PFSK-1 (cell line): Measurements from ENCODE around the gene BCL2L1.

Experiments
- FOXP2 ChIP-seq: optimal IDR thresholded peaks from 2 replicates; pipeline ENCODE3; 2011; ENCODE audit warnings: borderline replicate concordance, control low read depth, inconsistent platforms; ENCODE audit not compliant: insufficient read depth; ENCODE audit errors: extremely low read length, extremely low read depth
- POLR2AphosphoS5 ChIP-seq: IDR thresholded peaks from 2 replicates; pipeline ENCODE4 v1.6.1; 2012; ENCODE audit warnings: low read depth, mild to moderate bottlenecking, control low read depth, low read length, moderate library complexity
- REST ChIP-seq, 2 experiments: IDR thresholded peaks; 2 replicates each; pipeline versions ENCODE4 v1.6.1 to v1.8.0; 2011 to 2012; ENCODE audit warnings: low read depth in 2 of 2, low read length in 2 of 2, control low read depth in 1 of 2, inconsistent platforms in 1 of 2, mild to moderate bottlenecking in 1 of 2, moderate library complexity in 1 of 2; ENCODE audit not compliant: insufficient read depth in 1 of 2
- SIN3A ChIP-seq: IDR thresholded peaks from 2 replicates; pipeline ENCODE4 v1.6.1; 2012; ENCODE audit warnings: mild to moderate bottlenecking, low read length, moderate library complexity, borderline replicate concordance; ENCODE audit not compliant: insufficient read depth
- TAF1 ChIP-seq: IDR thresholded peaks from 2 replicates; pipeline ENCODE4 v1.6.1; 2012; ENCODE audit warnings: low read length, control low read depth, borderline replicate concordance; ENCODE audit not compliant: insufficient read depth

The BCL2L1 gene

GRCh38 chr20:31689141-31689540 is 33.5 kb downstream of the BCL2L1 start:
- TF ChIP-seq REST (IDR thresholded peaks at IDR 0.05; ENCODE audit: insufficient read depth in 1 of 2, low read depth in 2 of 2, low read length in 2 of 2) (no peak), TAF1 (no peak), POLR2AphosphoS5 (no peak), FOXP2 (no peak), SIN3A (no peak)

- TF ChIP-seq REST (IDR thresholded peaks at IDR 0.05; ENCODE audit: insufficient read depth in 1 of 2, low read depth in 2 of 2, low read length in 2 of 2) (no peak), POLR2AphosphoS5 (no peak), FOXP2 (no peak), TAF1 (no peak), SIN3A (no peak)
These were observed 34.9 kb downstream of the BCL2L1 start for GRCh38 chr20:31687777-31688176.

- TF ChIP-seq FOXP2 (no peak), POLR2AphosphoS5 (no peak), SIN3A (no peak), REST (IDR thresholded peaks at IDR 0.05; ENCODE audit: insufficient read depth in 1 of 2, low read depth in 2 of 2, low read length in 2 of 2) (no peak), TAF1 (no peak)
These were observed 36.6 kb downstream of the BCL2L1 start for GRCh38 chr20:31685853-31686643.

GRCh38 chr20:31684153-31685015 is 38.3 kb downstream of the BCL2L1 start:
- TF ChIP-seq REST (IDR thresholded peaks at IDR 0.05; ENCODE audit: insufficient read depth in 1 of 2, low read depth in 2 of 2, low read length in 2 of 2), result no peak
- no peak for TF ChIP-seq POLR2AphosphoS5
- no peak for TF ChIP-seq SIN3A
- TF ChIP-seq TAF1, result no peak
- no peak for TF ChIP-seq FOXP2
